Measurements from ENCODE around the gene MYO1B. TPM values are rescaled to one million over a fixed set of nuclear protein-coding genes. Genes with fewer than 3 reads are reported as not detected.
A peak's percentile ranks its signal among the peaks of the same experiment; 100 is the strongest.

MYO1B gene
- total and polyA plus RNA-seq, 2 of the 4 experiments (the other 2 are of a cell fraction), result 57.2 to 116 TPM

- TF ChIP-seq POLR2A (IDR thresholded peaks at IDR 0.05; ENCODE audit: low read depth, low read length), result no peak
Observed at GRCh38 chr2:191402966-191403565, 157.9 kb downstream of the MYO1B start (continued).

DNA sequence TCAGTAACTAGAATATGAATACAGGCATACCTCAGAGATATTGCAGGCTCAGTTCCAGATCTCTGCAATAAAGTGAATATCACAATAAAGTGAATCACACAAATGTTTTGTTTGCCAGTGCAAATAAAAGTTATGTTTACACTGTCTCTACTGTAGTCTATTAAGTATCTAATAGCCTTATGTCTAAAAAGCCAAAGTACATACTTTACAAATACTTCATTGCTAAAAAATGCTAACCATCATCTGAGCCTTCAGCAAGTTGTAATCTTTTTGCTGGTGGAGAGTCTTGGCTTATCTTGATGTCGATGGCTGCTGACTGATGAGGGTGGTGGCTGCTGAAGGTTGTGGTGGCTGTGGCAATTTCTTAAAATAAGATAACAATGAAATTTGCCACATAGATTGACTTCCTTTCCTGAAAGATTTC, 159.4 kb downstream of the MYO1B start:
- Histone ChIP-seq H2AFZ (replicated peaks; ENCODE audit: low read length, poor library complexity) (no peak overlapping the region), H2BK15ac (ENCODE audit: low read depth, low read length) (no peak overlapping the region), H4K91ac (ENCODE audit: insufficient read depth, low read depth, low read length) (peak overlapping the region; percentile 9; the same call in 1 of the 2 replicates), H2AK9ac (replicated peaks; ENCODE audit: low read depth, low read length, poor library complexity) (no peak overlapping the region), H3K79me1 (ENCODE audit: low read depth in 1 of 2, low read length in 2 of 2) (peaks cover 4 to 33% of the 10 kb centered on the region in 2 experiments; a peak in 3 of 4 replicates), H3K9ac (ENCODE audit: low read depth, low read length) (no peak overlapping the region), H3K9me1 (ENCODE audit: insufficient read depth, low read length) (peaks cover 12% of the 10 kb centered on the region), H4K8ac (ENCODE audit: low read depth in 2 of 2, low read length in 2 of 2) (no peak overlapping the region; a peak in 1 of 4 replicates), H4K5ac (ENCODE audit: low read depth, low read length) (no peak overlapping the region), H2BK5ac (ENCODE audit: low read depth, low read length, poor library complexity, severe bottlenecking) (peak overlapping the region; percentile 63), H3K14ac (replicated peaks; ENCODE audit: low read depth, low read length) (no peak overlapping the region), H3K18ac (ENCODE audit: low read depth, low read length) (no peak overlapping the region), H3K4me1 (ENCODE audit: control insufficient read depth, insufficient read depth, low read length) (peaks cover 25% of the 10 kb centered on the region), H2BK120ac (ENCODE audit: low read depth, low read length) (peak overlapping the region; percentile 1; the same call in 1 of the 2 replicates), H3K23ac (ENCODE audit: low read depth, low read length) (no peak overlapping the region), H3K27me3 (ENCODE audit: control insufficient read depth, insufficient read depth, low read length) (no peaks in the 10 kb centered on the region), H3K27ac (ENCODE audit: insufficient read depth, low read length) (peak overlapping the region; percentile 21; the same call in 1 of the 2 replicates), H3K56ac (ENCODE audit: extremely low read depth, insufficient read depth, low read length) (no peak overlapping the region), H3K9me3 (ENCODE audit: control insufficient read depth, insufficient read depth, low read length) (no peaks in the 10 kb centered on the region), H3K4me2 (ENCODE audit: low read depth, low read length) (no peak overlapping the region), H4K20me1 (ENCODE audit: insufficient read depth, low read length) (no peaks in the 10 kb centered on the region), H3K36me3 (ENCODE audit: control insufficient read depth, insufficient read depth, low read length) (peaks cover 42% of the 10 kb centered on the region), H2BK20ac (ENCODE audit: low read depth, low read length) (no peak overlapping the region), H3K4me3 (ENCODE audit: insufficient read depth, low read depth, low read length) (no peak overlapping the region), H3K4ac (ENCODE audit: low read depth, low read length) (no peak overlapping the region), H2AK5ac (ENCODE audit: low read depth, low read length) (no peak overlapping the region)
- ATAC-seq (ENCODE audit: low read depth) (peak; percentile 62), DNase-seq (peak; percentile 50)
- in situ Hi-C loops (cut with MboI; ENCODE audit: low sequenced_read_pairs), result no loop called here
- CTCF ChIA-PET, result no interaction called here
- no TSS peak for BruUV-seq (replicated peaks)
- POLR2A ChIA-PET (ENCODE audit: unreplicated experiment), result interaction anchor here (0.5 kb wide), 1 partner anchor 115 kb away, joined by 3 read pairs; no protein-coding TSS in a partner anchor
- no peak for TF ChIP-seq CEBPB (IDR thresholded peaks at IDR 0.05; ENCODE audit: low read depth, low read length)
- TF ChIP-seq NFE2L2 (IDR thresholded peaks at IDR 0.05; ENCODE audit: low read depth, low read length), result no peak
- no peak for TF ChIP-seq POLR2A (IDR thresholded peaks at IDR 0.05; ENCODE audit: low read depth, low read length)
- no peak for TF ChIP-seq CHD1 (IDR thresholded peaks at IDR 0.05; ENCODE audit: low read depth, low read length)
- TF ChIP-seq, protein P1, sequence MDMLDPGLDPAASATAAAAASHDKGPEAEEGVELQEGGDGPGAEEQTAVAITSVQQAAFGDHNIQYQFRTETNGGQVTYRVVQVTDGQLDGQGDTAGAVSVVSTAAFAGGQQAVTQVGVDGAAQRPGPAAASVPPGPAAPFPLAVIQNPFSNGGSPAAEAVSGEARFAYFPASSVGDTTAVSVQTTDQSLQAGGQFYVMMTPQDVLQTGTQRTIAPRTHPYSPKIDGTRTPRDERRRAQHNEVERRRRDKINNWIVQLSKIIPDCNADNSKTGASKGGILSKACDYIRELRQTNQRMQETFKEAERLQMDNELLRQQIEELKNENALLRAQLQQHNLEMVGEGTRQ (IDR thresholded peaks at IDR 0.05; ENCODE audit: low read depth, low read length), result no peak
- TF ChIP-seq RCOR1 (IDR thresholded peaks at IDR 0.05; ENCODE audit: insufficient replicate concordance, low read length), result no peak
- no peak for TF ChIP-seq SMC3 (IDR thresholded peaks at IDR 0.05; ENCODE audit: low read depth, low read length)
- TF ChIP-seq MAFK (IDR thresholded peaks at IDR 0.05; ENCODE audit: low read depth, low read length), result no peak
- TF ChIP-seq, protein P2, sequence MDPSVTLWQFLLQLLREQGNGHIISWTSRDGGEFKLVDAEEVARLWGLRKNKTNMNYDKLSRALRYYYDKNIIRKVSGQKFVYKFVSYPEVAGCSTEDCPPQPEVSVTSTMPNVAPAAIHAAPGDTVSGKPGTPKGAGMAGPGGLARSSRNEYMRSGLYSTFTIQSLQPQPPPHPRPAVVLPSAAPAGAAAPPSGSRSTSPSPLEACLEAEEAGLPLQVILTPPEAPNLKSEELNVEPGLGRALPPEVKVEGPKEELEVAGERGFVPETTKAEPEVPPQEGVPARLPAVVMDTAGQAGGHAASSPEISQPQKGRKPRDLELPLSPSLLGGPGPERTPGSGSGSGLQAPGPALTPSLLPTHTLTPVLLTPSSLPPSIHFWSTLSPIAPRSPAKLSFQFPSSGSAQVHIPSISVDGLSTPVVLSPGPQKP (IDR thresholded peaks at IDR 0.05; ENCODE audit: borderline replicate concordance, low read depth, low read length), result no peak
- TF ChIP-seq, protein P3, sequence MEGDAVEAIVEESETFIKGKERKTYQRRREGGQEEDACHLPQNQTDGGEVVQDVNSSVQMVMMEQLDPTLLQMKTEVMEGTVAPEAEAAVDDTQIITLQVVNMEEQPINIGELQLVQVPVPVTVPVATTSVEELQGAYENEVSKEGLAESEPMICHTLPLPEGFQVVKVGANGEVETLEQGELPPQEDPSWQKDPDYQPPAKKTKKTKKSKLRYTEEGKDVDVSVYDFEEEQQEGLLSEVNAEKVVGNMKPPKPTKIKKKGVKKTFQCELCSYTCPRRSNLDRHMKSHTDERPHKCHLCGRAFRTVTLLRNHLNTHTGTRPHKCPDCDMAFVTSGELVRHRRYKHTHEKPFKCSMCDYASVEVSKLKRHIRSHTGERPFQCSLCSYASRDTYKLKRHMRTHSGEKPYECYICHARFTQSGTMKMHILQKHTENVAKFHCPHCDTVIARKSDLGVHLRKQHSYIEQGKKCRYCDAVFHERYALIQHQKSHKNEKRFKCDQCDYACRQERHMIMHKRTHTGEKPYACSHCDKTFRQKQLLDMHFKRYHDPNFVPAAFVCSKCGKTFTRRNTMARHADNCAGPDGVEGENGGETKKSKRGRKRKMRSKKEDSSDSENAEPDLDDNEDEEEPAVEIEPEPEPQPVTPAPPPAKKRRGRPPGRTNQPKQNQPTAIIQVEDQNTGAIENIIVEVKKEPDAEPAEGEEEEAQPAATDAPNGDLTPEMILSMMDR (conservative IDR thresholded peaks at IDR 0.05; ENCODE audit: low read depth, low read length), result no peak
- no peak for TF ChIP-seq BHLHE40 (IDR thresholded peaks at IDR 0.05; ENCODE audit: low read depth, low read length)
- intact Hi-C loops (cut with micrococcal nuclease), result loop anchor here (5.0 kb wide), 1 partner anchor 107 kb away; no protein-coding TSS in a partner anchor
- dilution Hi-C loops (cut with HindIII; ENCODE audit: low sequenced_read_pairs, unreplicated experiment), result no loop called here
- WGBS, 2 experiments (ENCODE audit: extremely low coverage in 2 of 2, insufficient read length in 1 of 2), result no CpG with 5 or more reads among the region's 1 CpG

Measured in IMR-90 (cell line).